Smooth muscle cell (in vitro differentiated cells): ENCODE measurements around the gene IL21R. TPM values are rescaled to one million over a fixed set of nuclear protein-coding genes. Genes with fewer than 3 reads are reported as not detected.

ENCODE experiments used
- DNase-seq: peaks from one replicate; lab custom pipeline; 2025; ENCODE audit not compliant: unreplicated experiment; lab: John Stamatoyannopoulos, UW
- H2AFZ ChIP-seq: fragments of 200-600 bp; sonication (generic); 2 replicates; pipeline ENCODE4 v1.6.0; 2016; ENCODE audit warnings: antibody characterized with exemption, low read depth, mild to moderate bottlenecking
- H3F3A ChIP-seq: fragments of 200-600 bp; sonication (generic); 2 replicates; pipeline ENCODE4 v1.6.0; 2017; ENCODE audit warnings: antibody characterized with exemption, low read depth
- H3K27ac ChIP-seq: fragments of 200-600 bp; sonication (generic); 2 replicates; pipeline ENCODE4 v1.5.1; 2016; ENCODE audit warnings: low read depth, mild to moderate bottlenecking
- H3K27me3 ChIP-seq: fragments of 200-600 bp; sonication (generic); 2 replicates; pipeline ENCODE4 v1.6.1; 2016; ENCODE audit warnings: low read depth, mild to moderate bottlenecking
- H3K36me3 ChIP-seq: fragments of 200-600 bp; sonication (generic); 2 replicates; pipeline ENCODE4 v1.5.1; 2016; ENCODE audit warnings: low read depth
- H3K4me1 ChIP-seq: fragments of 200-600 bp; sonication (generic); 2 replicates; pipeline ENCODE4 v1.5.1; 2016; ENCODE audit warnings: low read depth
- H3K4me2 ChIP-seq: fragments of 200-600 bp; sonication (generic); 2 replicates; pipeline ENCODE4 v1.6.0; 2016; ENCODE audit warnings: mild to moderate bottlenecking
- H3K4me3 ChIP-seq: fragments of 200-600 bp; sonication (generic); 2 replicates; pipeline ENCODE4 v1.5.1; 2016; ENCODE audit warnings: mild to moderate bottlenecking
- H3K79me2 ChIP-seq: fragments of 200-600 bp; sonication (generic); 2 replicates; pipeline ENCODE4 v1.6.0; 2016; ENCODE audit warnings: low read depth, mild to moderate bottlenecking
- H3K9ac ChIP-seq: fragments of 200-600 bp; sonication (generic); 2 replicates; pipeline ENCODE4 v1.6.0; 2016; ENCODE audit warnings: low read depth
- H3K9me3 ChIP-seq: fragments of 200-600 bp; sonication (generic); replicated peaks from 2 replicates; pipeline ENCODE4 v1.5.1; 2016; ENCODE audit warnings: low read depth
- H4K20me1 ChIP-seq: fragments of 200-600 bp; sonication (generic); 2 replicates; pipeline ENCODE4 v1.6.0; 2016; ENCODE audit warnings: low read depth
- CTCF ChIP-seq: fragments of 200-600 bp; sonication (generic); IDR thresholded peaks from 2 replicates; pipeline ENCODE4 v1.5.1; 2017; ENCODE audit warnings: borderline replicate concordance, mild to moderate bottlenecking, antibody characterized with exemption; ENCODE audit not compliant: insufficient read depth, poor library complexity, severe bottlenecking
- WGBS: methylation state at CpG from one replicate; pipeline ENCODE4 v1.1.7; 2016; ENCODE audit warnings: low lambda C conversion rate; 5-methylcytosine and 5-hydroxymethylcytosine counted together
- polyA plus RNA-seq: library from polyadenylated mRNA; unstranded; fragments of >200 nt; fragmentation: Nextera tagmentation; extraction: Ambion mirVana; gene quantifications from 2 replicates; pipeline ENCODE4 v1.2.1, GENCODE V29; 2016
- total RNA-seq: library from RNA; depleted of rRNA; stranded (reverse); fragments of >200 nt; gene quantifications from 2 replicates; pipeline ENCODE4 v1.2.3, GENCODE V29; 2014

The IL21R gene
- total and polyA plus RNA-seq, 2 experiments from 2014 or later: not detected

- H3F3A ChIP-seq: no peaks in the 10 kb centered on the region
- no peak overlapping the region for H3K27ac ChIP-seq
- no peaks in the 10 kb centered on the region for H3K4me1 ChIP-seq
- no peaks in the 10 kb centered on the region for H3K79me2 ChIP-seq
- no peaks in the 10 kb centered on the region for H3K27me3 ChIP-seq
- no peaks in the 10 kb centered on the region for H3K9me3 ChIP-seq
- H4K20me1 ChIP-seq: no peaks in the 10 kb centered on the region
- H3K4me3 ChIP-seq: no peak overlapping the region
- no peak overlapping the region for H3K4me2 ChIP-seq
- DNase-seq: no peak
- H2AFZ ChIP-seq: no peak overlapping the region
- no peak for TF ChIP-seq CTCF
- 93% methylated on average over 8 of the region's 8 CpGs for WGBS
- H3K36me3 ChIP-seq: peaks cover 12% of the 10 kb centered on the region
- no peak overlapping the region for H3K9ac ChIP-seq
These were observed 63.5 kb downstream of the IL21R start for GRCh38 chr16:27465483-27465879.

- WGBS: 98% methylated on average over 22 of the region's 22 CpGs
These were observed 67.1 kb downstream of the IL21R start for GRCh38 chr16:27468941-27469531.

GRCh38 chr16:27470567-27471431, 68.8 kb downstream of the IL21R start:
- H2AFZ ChIP-seq: no peak overlapping the region
- H3F3A ChIP-seq: no peaks in the 10 kb centered on the region
- no peak overlapping the region for H3K27ac ChIP-seq
- peaks cover under 1% of the 10 kb centered on the region for H3K4me1 ChIP-seq
- no peak overlapping the region for H3K4me3 ChIP-seq
- no peaks in the 10 kb centered on the region for H3K27me3 ChIP-seq
- no peak overlapping the region for H3K9ac ChIP-seq
- no peak for TF ChIP-seq CTCF
- whole genome bisulfite sequencing: 80% methylated on average over 28 of the region's 28 CpGs
- no peak for DNase-seq
- H3K4me2 ChIP-seq: no peak overlapping the region
- no peaks in the 10 kb centered on the region for H4K20me1 ChIP-seq
- no peaks in the 10 kb centered on the region for H3K9me3 ChIP-seq
- peaks cover 12% of the 10 kb centered on the region for H3K36me3 ChIP-seq
- H3K79me2 ChIP-seq: no peaks in the 10 kb centered on the region

More at GRCh38 chr16:27468941-27469531, 67.1 kb downstream of the IL21R start:
- H3F3A ChIP-seq: no peaks in the 10 kb centered on the region
- no peak overlapping the region for H3K27ac ChIP-seq
- H3K4me3 ChIP-seq: no peak overlapping the region
- H3K9me3 ChIP-seq: no peaks in the 10 kb centered on the region
- H4K20me1 ChIP-seq: no peaks in the 10 kb centered on the region
- TF ChIP-seq CTCF: no peak
- no peak overlapping the region for H3K9ac ChIP-seq
- DNase-seq: no peak
- no peaks in the 10 kb centered on the region for H3K79me2 ChIP-seq
- no peak overlapping the region for H3K4me2 ChIP-seq
- peaks cover 12% of the 10 kb centered on the region for H3K36me3 ChIP-seq
- no peak overlapping the region for H2AFZ ChIP-seq
- no peaks in the 10 kb centered on the region for H3K27me3 ChIP-seq
- no peaks in the 10 kb centered on the region for H3K4me1 ChIP-seq
